Measurements from ENCODE around the gene TRMT5.
A peak's percentile ranks its signal among the peaks of the same experiment; 100 is the strongest.

Gene TRMT5

DNA sequence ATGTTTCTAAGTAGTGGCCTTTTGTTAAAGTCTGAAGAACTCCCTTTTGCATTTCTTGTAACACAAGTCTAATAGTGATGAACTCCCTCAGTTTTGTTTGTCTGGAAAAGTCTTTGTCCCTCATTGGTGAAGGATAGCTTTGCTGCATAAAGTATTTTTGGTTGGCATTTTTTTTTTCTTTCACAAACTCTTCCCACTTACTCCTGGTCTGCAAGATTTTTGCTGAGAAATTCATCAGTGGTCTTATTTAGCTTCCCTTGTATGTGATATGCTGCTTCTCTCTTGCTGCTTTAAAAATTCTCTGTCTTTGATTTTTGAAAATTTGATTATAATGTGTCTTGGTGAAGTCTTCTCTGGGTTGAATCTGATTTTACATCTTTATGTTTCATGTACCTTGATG is 22.7 kb downstream of the TRMT5 start:
- no peak overlapping the region for H3K4me2 ChIP-seq (ENCODE audit: low read length)
- H2BK120ac ChIP-seq (ENCODE audit: low read depth, low read length), result no peak overlapping the region
- no peak overlapping the region for H4K5ac ChIP-seq (ENCODE audit: low read length)
- no peak overlapping the region for H2BK15ac ChIP-seq (replicated peaks; ENCODE audit: low read depth)
- H3K23ac ChIP-seq (ENCODE audit: low read length), result no peak overlapping the region
- no peak overlapping the region for H3K4ac ChIP-seq (ENCODE audit: low read depth, low read length)
- no peaks in the 10 kb centered on the region for H3K36me3 ChIP-seq (ENCODE audit: control insufficient read depth, insufficient read depth, low read length)
- no peak overlapping the region for H2BK5ac ChIP-seq (ENCODE audit: low read length)
- H3K4me3 ChIP-seq (ENCODE audit: low read length), result no peak overlapping the region
- no peak overlapping the region for H3K9ac ChIP-seq (ENCODE audit: low read length)
- no peak overlapping the region for H2AK5ac ChIP-seq (ENCODE audit: low read length)
- DNase-seq, result peak; percentile 14
- H3K56ac ChIP-seq (ENCODE audit: low read length), result no peak overlapping the region
- H3K79me2 ChIP-seq (ENCODE audit: control insufficient read depth, insufficient read depth, low read length), result no peaks in the 10 kb centered on the region
- no peak overlapping the region for H3K18ac ChIP-seq (ENCODE audit: low read length)
- H3K79me1 ChIP-seq (ENCODE audit: low read length), result no peaks in the 10 kb centered on the region
- H4K8ac ChIP-seq (ENCODE audit: low read depth, low read length), result no peak overlapping the region
- no peaks in the 10 kb centered on the region for H3K4me1 ChIP-seq (ENCODE audit: control insufficient read depth, low read depth, low read length)
- H3K27ac ChIP-seq (ENCODE audit: low read depth, low read length), result no peak overlapping the region
- no peaks in the 10 kb centered on the region for H3K27me3 ChIP-seq (ENCODE audit: insufficient read depth, low read length, poor library complexity)

DNA sequence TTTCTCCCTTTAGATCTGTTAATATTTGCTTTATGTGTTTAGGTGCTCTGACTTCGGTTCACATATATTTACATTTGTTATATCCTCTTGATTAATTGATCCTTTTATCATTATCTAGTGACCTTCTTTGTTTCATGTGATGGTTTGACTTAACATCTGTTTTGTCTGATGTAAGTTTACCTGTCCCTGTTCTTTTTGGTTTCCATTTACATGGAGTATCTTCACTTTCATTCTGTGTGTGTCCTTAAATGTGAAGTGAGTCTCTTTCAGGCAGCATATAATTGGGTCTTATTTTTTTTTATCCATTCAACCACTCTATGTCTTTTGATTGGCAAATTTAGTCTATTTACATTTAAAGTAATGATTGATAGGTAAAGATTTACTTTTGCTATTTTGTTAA is 24.2 kb downstream of the TRMT5 start:
- H3K4me3 ChIP-seq (ENCODE audit: low read length), result no peak overlapping the region
- no peak overlapping the region for H3K27ac ChIP-seq (ENCODE audit: low read depth, low read length)
- H4K8ac ChIP-seq (ENCODE audit: low read depth, low read length), result no peak overlapping the region
- H3K4me2 ChIP-seq (ENCODE audit: low read length), result no peak overlapping the region
- no peak overlapping the region for H3K18ac ChIP-seq (ENCODE audit: low read length)
- H3K36me3 ChIP-seq (ENCODE audit: control insufficient read depth, insufficient read depth, low read length), result no peaks in the 10 kb centered on the region
- no peak overlapping the region for H3K23ac ChIP-seq (ENCODE audit: low read length)
- H3K27me3 ChIP-seq (ENCODE audit: insufficient read depth, low read length, poor library complexity), result no peaks in the 10 kb centered on the region
- no peaks in the 10 kb centered on the region for H3K4me1 ChIP-seq (ENCODE audit: control insufficient read depth, low read depth, low read length)
- H3K56ac ChIP-seq (ENCODE audit: low read length), result no peak overlapping the region
- whole genome bisulfite sequencing (ENCODE audit: extremely low coverage, insufficient coverage, low lambda C conversion rate), result no CpG with 5 or more reads among the region's 1 CpG
- no peaks in the 10 kb centered on the region for H3K79me2 ChIP-seq (ENCODE audit: control insufficient read depth, insufficient read depth, low read length)
- no peak for DNase-seq
- H2AK5ac ChIP-seq (ENCODE audit: low read length), result no peak overlapping the region
- no peak overlapping the region for H3K4ac ChIP-seq (ENCODE audit: low read depth, low read length)
- H3K79me1 ChIP-seq (ENCODE audit: low read length), result no peaks in the 10 kb centered on the region
- H2BK5ac ChIP-seq (ENCODE audit: low read length), result no peak overlapping the region
- H2BK15ac ChIP-seq (replicated peaks; ENCODE audit: low read depth), result no peak overlapping the region
- H3K9ac ChIP-seq (ENCODE audit: low read length), result no peak overlapping the region
- H2BK120ac ChIP-seq (ENCODE audit: low read depth, low read length), result no peak overlapping the region
- no peak overlapping the region for H4K5ac ChIP-seq (ENCODE audit: low read length)

DNA sequence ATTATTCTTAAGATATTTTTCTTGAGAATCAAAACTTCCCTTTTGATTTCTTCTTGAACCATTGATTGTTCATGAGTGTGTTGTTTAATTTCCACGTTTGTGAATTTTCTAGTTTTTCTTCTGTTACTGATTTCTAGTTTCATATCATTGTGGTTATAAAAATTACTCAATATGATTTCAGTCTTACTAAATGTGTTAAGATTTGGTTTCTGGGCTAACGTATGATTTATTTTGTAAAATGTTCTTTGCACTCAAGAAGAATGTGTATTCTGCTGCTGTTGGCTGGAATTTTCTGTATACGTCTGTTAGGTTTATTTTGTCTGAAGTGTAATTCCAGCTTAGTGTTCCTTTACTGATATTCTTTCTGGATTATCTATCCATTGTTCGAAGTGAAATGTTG is 24.7 kb downstream of the TRMT5 start:
- Histone ChIP-seq H3K18ac (ENCODE audit: low read length) (no peak overlapping the region), H3K27me3 (ENCODE audit: insufficient read depth, low read length, poor library complexity) (no peaks in the 10 kb centered on the region), H2AK5ac (ENCODE audit: low read length) (no peak overlapping the region), H3K4ac (ENCODE audit: low read depth, low read length) (no peak overlapping the region), H3K4me2 (ENCODE audit: low read length) (no peak overlapping the region), H2BK120ac (ENCODE audit: low read depth, low read length) (no peak overlapping the region), H3K27ac (ENCODE audit: low read depth, low read length) (no peak overlapping the region), H3K36me3 (ENCODE audit: control insufficient read depth, insufficient read depth, low read length) (no peaks in the 10 kb centered on the region), H3K9ac (ENCODE audit: low read length) (no peak overlapping the region), H4K5ac (ENCODE audit: low read length) (no peak overlapping the region), H3K56ac (ENCODE audit: low read length) (no peak overlapping the region), H2BK15ac (replicated peaks; ENCODE audit: low read depth) (no peak overlapping the region), H3K4me1 (ENCODE audit: control insufficient read depth, low read depth, low read length) (no peaks in the 10 kb centered on the region), H3K79me1 (ENCODE audit: low read length) (no peaks in the 10 kb centered on the region), H2BK5ac (ENCODE audit: low read length) (no peak overlapping the region), H3K23ac (ENCODE audit: low read length) (no peak overlapping the region), H3K79me2 (ENCODE audit: control insufficient read depth, insufficient read depth, low read length) (no peaks in the 10 kb centered on the region), H3K4me3 (ENCODE audit: low read length) (no peak overlapping the region), H4K8ac (ENCODE audit: low read depth, low read length) (no peak overlapping the region)
- no peak for DNase-seq
- WGBS (ENCODE audit: extremely low coverage, insufficient coverage, low lambda C conversion rate), result no CpG with 5 or more reads among the region's 4 CpGs

DNA sequence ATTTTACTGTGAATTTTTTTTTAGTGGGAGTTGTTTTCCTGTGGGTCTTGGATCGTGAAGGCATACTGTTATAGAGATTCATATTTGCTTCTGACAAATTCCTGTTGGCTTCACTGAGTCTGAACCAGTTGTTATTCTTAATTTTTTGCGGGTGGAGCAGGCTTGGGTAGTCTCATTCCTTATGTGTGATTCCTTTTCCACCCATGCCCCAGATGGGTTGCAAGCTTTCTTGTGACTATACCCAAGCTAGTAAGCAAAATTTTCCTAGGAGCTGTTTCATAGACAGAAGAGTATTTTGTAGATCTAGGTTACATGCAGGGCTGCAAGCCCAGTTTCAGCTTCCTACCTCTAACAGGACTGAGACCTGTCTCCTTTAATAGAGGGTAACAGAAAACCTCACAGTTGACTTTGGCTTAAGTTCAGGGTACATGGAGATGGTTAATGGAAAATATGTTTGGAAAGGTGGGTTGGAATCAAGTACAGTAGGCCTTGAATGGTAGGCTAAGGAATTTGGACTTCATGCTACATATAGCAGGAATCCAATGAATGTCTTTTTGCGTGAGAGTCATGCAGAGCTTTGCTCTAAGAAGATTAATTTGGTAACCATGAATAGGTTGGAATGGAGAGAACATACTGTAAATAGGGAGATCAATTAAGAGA is 29.0 kb downstream of the TRMT5 start:
- H3K36me3 ChIP-seq (ENCODE audit: control insufficient read depth, insufficient read depth, low read length), result no peaks in the 10 kb centered on the region
- H3K23ac ChIP-seq (ENCODE audit: low read length), result no peak overlapping the region
- H3K27me3 ChIP-seq (ENCODE audit: insufficient read depth, low read length, poor library complexity), result no peaks in the 10 kb centered on the region
- no peak overlapping the region for H3K56ac ChIP-seq (ENCODE audit: low read length)
- no peak overlapping the region for H2BK5ac ChIP-seq (ENCODE audit: low read length)
- no peaks in the 10 kb centered on the region for H3K4me1 ChIP-seq (ENCODE audit: control insufficient read depth, low read depth, low read length)
- no peak overlapping the region for H2AK5ac ChIP-seq (ENCODE audit: low read length)
- H3K4me2 ChIP-seq (ENCODE audit: low read length), result no peak overlapping the region
- H2BK120ac ChIP-seq (ENCODE audit: low read depth, low read length), result no peak overlapping the region
- no peak overlapping the region for H3K4ac ChIP-seq (ENCODE audit: low read depth, low read length)
- H3K79me2 ChIP-seq (ENCODE audit: control insufficient read depth, insufficient read depth, low read length), result no peaks in the 10 kb centered on the region
- H2BK15ac ChIP-seq (replicated peaks; ENCODE audit: low read depth), result no peak overlapping the region
- no peaks in the 10 kb centered on the region for H3K79me1 ChIP-seq (ENCODE audit: low read length)
- H3K18ac ChIP-seq (ENCODE audit: low read length), result no peak overlapping the region
- no peak for DNase-seq
- H3K9ac ChIP-seq (ENCODE audit: low read length), result no peak overlapping the region
- H4K8ac ChIP-seq (ENCODE audit: low read depth, low read length), result no peak overlapping the region
- WGBS (ENCODE audit: extremely low coverage, insufficient coverage, low lambda C conversion rate), result no CpG with 5 or more reads among the region's 3 CpGs
- H4K5ac ChIP-seq (ENCODE audit: low read length), result no peak overlapping the region
- H3K27ac ChIP-seq (ENCODE audit: low read depth, low read length), result no peak overlapping the region
- no peak overlapping the region for H3K4me3 ChIP-seq (ENCODE audit: low read length)

DNA sequence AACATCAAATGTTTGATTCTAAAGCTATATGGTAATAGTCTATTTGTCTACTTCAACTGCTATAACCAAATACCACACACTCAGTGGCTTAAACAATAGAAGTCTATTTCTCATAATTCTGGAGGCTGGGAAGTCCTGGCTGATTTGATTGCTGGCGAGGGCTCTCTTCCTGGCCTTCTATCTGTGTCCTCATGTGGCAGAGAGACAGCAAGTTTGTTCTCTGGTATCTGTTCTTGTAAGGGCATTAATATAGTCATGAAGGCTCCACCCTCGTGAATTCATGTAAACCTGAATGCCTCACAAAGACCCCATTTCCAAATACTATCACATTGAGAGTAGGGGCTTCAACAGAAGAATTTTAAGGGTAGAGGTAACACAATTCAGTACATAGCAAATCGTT is 34.1 kb downstream of the TRMT5 start:
- no peak overlapping the region for H4K8ac ChIP-seq (ENCODE audit: low read depth, low read length)
- no peak overlapping the region for H3K18ac ChIP-seq (ENCODE audit: low read length)
- no peak overlapping the region for H4K5ac ChIP-seq (ENCODE audit: low read length)
- H3K36me3 ChIP-seq (ENCODE audit: control insufficient read depth, insufficient read depth, low read length), result no peaks in the 10 kb centered on the region
- no peak overlapping the region for H3K23ac ChIP-seq (ENCODE audit: low read length)
- H3K4me1 ChIP-seq (ENCODE audit: control insufficient read depth, low read depth, low read length), result no peaks in the 10 kb centered on the region
- no peak overlapping the region for H3K4ac ChIP-seq (ENCODE audit: low read depth, low read length)
- whole genome bisulfite sequencing (ENCODE audit: extremely low coverage, insufficient coverage, low lambda C conversion rate), result no CpG with 5 or more reads among the region's 3 CpGs
- no peak overlapping the region for H3K9ac ChIP-seq (ENCODE audit: low read length)
- H2BK5ac ChIP-seq (ENCODE audit: low read length), result no peak overlapping the region
- H3K4me2 ChIP-seq (ENCODE audit: low read length), result no peak overlapping the region
- H3K27me3 ChIP-seq (ENCODE audit: insufficient read depth, low read length, poor library complexity), result no peaks in the 10 kb centered on the region
- DNase-seq, result no peak
- H2BK15ac ChIP-seq (replicated peaks; ENCODE audit: low read depth), result no peak overlapping the region
- H3K4me3 ChIP-seq (ENCODE audit: low read length), result no peak overlapping the region
- no peak overlapping the region for H2AK5ac ChIP-seq (ENCODE audit: low read length)
- H3K79me1 ChIP-seq (ENCODE audit: low read length), result no peaks in the 10 kb centered on the region
- no peak overlapping the region for H3K27ac ChIP-seq (ENCODE audit: low read depth, low read length)
- no peak overlapping the region for H2BK120ac ChIP-seq (ENCODE audit: low read depth, low read length)
- H3K79me2 ChIP-seq (ENCODE audit: control insufficient read depth, insufficient read depth, low read length), result no peaks in the 10 kb centered on the region
- no peak overlapping the region for H3K56ac ChIP-seq (ENCODE audit: low read length)

DNA sequence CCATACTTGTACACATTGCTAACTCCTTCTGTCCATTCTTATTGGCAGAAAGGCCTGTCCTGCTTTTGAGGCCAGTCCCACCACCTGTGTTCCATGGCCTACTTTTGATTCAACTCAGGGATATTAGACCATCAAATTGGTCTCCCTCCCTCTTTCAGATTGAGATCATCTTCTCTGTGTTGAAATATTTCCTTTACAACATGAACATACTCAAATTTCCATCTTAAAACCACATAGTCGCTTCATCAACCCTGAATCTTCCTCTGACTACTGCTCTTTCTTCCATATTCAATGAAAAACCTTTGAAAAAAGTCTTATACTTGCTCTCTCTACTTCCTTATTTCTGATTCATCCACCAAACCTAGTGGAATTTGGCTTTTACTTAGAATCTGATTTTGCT is 34.9 kb downstream of the TRMT5 start:
- no peaks in the 10 kb centered on the region for H3K36me3 ChIP-seq (ENCODE audit: control insufficient read depth, insufficient read depth, low read length)
- no peak overlapping the region for H4K8ac ChIP-seq (ENCODE audit: low read depth, low read length)
- no peak overlapping the region for H4K5ac ChIP-seq (ENCODE audit: low read length)
- H3K79me2 ChIP-seq (ENCODE audit: control insufficient read depth, insufficient read depth, low read length), result no peaks in the 10 kb centered on the region
- no peak overlapping the region for H3K9ac ChIP-seq (ENCODE audit: low read length)
- no peak for DNase-seq
- H3K18ac ChIP-seq (ENCODE audit: low read length), result no peak overlapping the region
- H3K4me3 ChIP-seq (ENCODE audit: low read length), result no peak overlapping the region
- no peaks in the 10 kb centered on the region for H3K79me1 ChIP-seq (ENCODE audit: low read length)
- no peak overlapping the region for H2BK120ac ChIP-seq (ENCODE audit: low read depth, low read length)
- no peak overlapping the region for H2BK15ac ChIP-seq (replicated peaks; ENCODE audit: low read depth)
- WGBS (ENCODE audit: extremely low coverage, insufficient coverage, low lambda C conversion rate), result 100% methylated on average over 1 of the region's 1 CpG
- H3K56ac ChIP-seq (ENCODE audit: low read length), result no peak overlapping the region
- H2BK5ac ChIP-seq (ENCODE audit: low read length), result no peak overlapping the region
- no peaks in the 10 kb centered on the region for H3K4me1 ChIP-seq (ENCODE audit: control insufficient read depth, low read depth, low read length)
- H3K23ac ChIP-seq (ENCODE audit: low read length), result no peak overlapping the region
- no peaks in the 10 kb centered on the region for H3K27me3 ChIP-seq (ENCODE audit: insufficient read depth, low read length, poor library complexity)
- no peak overlapping the region for H3K27ac ChIP-seq (ENCODE audit: low read depth, low read length)
- no peak overlapping the region for H2AK5ac ChIP-seq (ENCODE audit: low read length)
- no peak overlapping the region for H3K4ac ChIP-seq (ENCODE audit: low read depth, low read length)
- H3K4me2 ChIP-seq (ENCODE audit: low read length), result no peak overlapping the region
